Measurements from ENCODE around the gene ITPRID2. TPM values are rescaled to one million over a fixed set of nuclear protein-coding genes. Genes with fewer than 3 reads are reported as not detected.

Gene ITPRID2
- total and polyA plus RNA-seq, 2 of the 8 experiments (the other 6 are each of a cell fraction or from before 2014, with no cell fraction given), result 1.9 to 12.6 TPM

- Histone ChIP-seq H2AK5ac (ENCODE audit: low read depth, low read length) (no peak overlapping the region), H4K5ac (ENCODE audit: insufficient read length, low read depth, low read length) (no peak overlapping the region), H2BK120ac (replicated peaks; ENCODE audit: low read depth, low read length) (no peak overlapping the region), H3K79me1 (ENCODE audit: low read depth, low read length) (no peaks in the 10 kb centered on the region), H3K23me2 (ENCODE audit: low read depth, low read length) (no peaks in the 10 kb centered on the region), H3K36me3 (ENCODE audit: control insufficient read depth in 2 of 4, insufficient read depth in 4 of 4, low read length in 3 of 4) (peaks cover 0 to 6% (median 0%) of the 10 kb centered on the region in 4 experiments; a peak in 2 of 8 replicates), H2BK20ac (ENCODE audit: low read length) (no peak overlapping the region), H4K20me1 (replicated peaks in 1 of 2; ENCODE audit: control insufficient read depth in 1 of 2, insufficient read depth in 2 of 2, low read length in 2 of 2) (no peaks in the 10 kb centered on the region), H3K4me2 (ENCODE audit: insufficient read depth in 1 of 2, low read depth in 2 of 2, low read length in 2 of 2) (no peak overlapping the region), H4K91ac (replicated peaks; ENCODE audit: insufficient read length, low read length) (no peak overlapping the region), H4K8ac (ENCODE audit: extremely low read depth, insufficient read depth, low read length) (no peak overlapping the region), H3K27ac (ENCODE audit: low read depth, low read length) (no peak overlapping the region), H3K79me2 (ENCODE audit: control insufficient read depth in 1 of 2, insufficient read depth in 2 of 2, low read length in 2 of 2) (no peaks in the 10 kb centered on the region), H2BK15ac (ENCODE audit: low read length) (no peak overlapping the region), H3K14ac (ENCODE audit: insufficient read length) (no peak overlapping the region), H2AFZ (ENCODE audit: low read length) (no peak overlapping the region), H3K9me3 (ENCODE audit: insufficient read depth in 2 of 2, low read depth in 1 of 2, low read length in 1 of 2) (no peaks in the 10 kb centered on the region), H3K27me3 (replicated peaks in 1 of 4; ENCODE audit: control insufficient read depth in 3 of 4, extremely low read depth in 1 of 4, insufficient read depth in 3 of 4, low read length in 3 of 4) (no peaks in the 10 kb centered on the region), H3K9ac (replicated peaks in 1 of 4; ENCODE audit: extremely low read depth in 1 of 4, low read depth in 3 of 4, low read length in 3 of 4) (no peak overlapping the region), H3K56ac (replicated peaks; ENCODE audit: insufficient read length, low read depth, low read length) (no peak overlapping the region), H3K4ac (replicated peaks; ENCODE audit: insufficient read length, low read depth, low read length) (no peak overlapping the region), H2BK5ac (ENCODE audit: low read depth, low read length) (no peak overlapping the region), H3K4me3 (ENCODE audit: extremely low read depth in 1 of 4, insufficient read depth in 2 of 4, low read depth in 3 of 4, low read length in 4 of 4) (no peak overlapping the region), H3K23ac (ENCODE audit: insufficient read length) (no peak overlapping the region), H2BK12ac (ENCODE audit: low read depth, low read length) (no peak overlapping the region), H3K18ac (ENCODE audit: extremely low read depth, low read length) (no peak overlapping the region), H3K4me1 (replicated peaks in 1 of 4; ENCODE audit: control insufficient read depth in 3 of 4, insufficient read depth in 4 of 4, low read length in 3 of 4) (no peaks in the 10 kb centered on the region)
- FAIRE-seq (no peak), DNase-seq (ENCODE audit: low read depth in 1 of 2, low spot score in 2 of 2) (no peak)
- CTCF ChIA-PET (ENCODE audit: partially characterized antibody), result no interaction called here
- 95% methylated on average over 2 of the region's 2 CpGs; no CpG with 5 or more reads in 1 of the 2 experiments for whole genome bisulfite sequencing, 2 experiments (ENCODE audit: extremely low coverage in 1 of 2, insufficient coverage in 1 of 2, insufficient read length in 1 of 2, insufficient replicate concordance in 2 of 2, low coverage in 1 of 2, low lambda C conversion rate in 2 of 2, missing lambda C conversion rate in 1 of 2)
- POLR2A ChIA-PET (ENCODE audit: partially characterized antibody), result no interaction called here
- TF ChIP-seq, protein P1, sequence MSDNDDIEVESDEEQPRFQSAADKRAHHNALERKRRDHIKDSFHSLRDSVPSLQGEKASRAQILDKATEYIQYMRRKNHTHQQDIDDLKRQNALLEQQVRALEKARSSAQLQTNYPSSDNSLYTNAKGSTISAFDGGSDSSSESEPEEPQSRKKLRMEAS (IDR thresholded peaks at IDR 0.05), result no peak
- no peak for TF ChIP-seq EZH2 (IDR thresholded peaks at IDR 0.05; ENCODE audit: low read depth, low read length, severe bottlenecking)
- TF ChIP-seq SRF (IDR thresholded peaks at IDR 0.05; ENCODE audit: low read depth, low read length), result no peak
- TF ChIP-seq SIRT6 (IDR thresholded peaks at IDR 0.05; ENCODE audit: low read length), result no peak
- TF ChIP-seq JUND (IDR thresholded peaks at IDR 0.05; ENCODE audit: low read length), result no peak
- TF ChIP-seq E2F6 (IDR thresholded peaks at IDR 0.05), result no peak
- TF ChIP-seq SP4 (IDR thresholded peaks at IDR 0.05; ENCODE audit: low read length), result no peak
- no peak for TF ChIP-seq RBBP5 (IDR thresholded peaks at IDR 0.05; ENCODE audit: borderline replicate concordance, low read depth, low read length)
- no peak for TF ChIP-seq SIN3A (conservative IDR thresholded peaks at IDR 0.05 in 1 of 2, IDR thresholded peaks at IDR 0.05 in 1 of 2; ENCODE audit: low read depth in 1 of 2, low read length in 2 of 2)
- TF ChIP-seq GTF2F1 (IDR thresholded peaks at IDR 0.05; ENCODE audit: borderline replicate concordance, low read depth, low read length), result no peak
- no peak for TF ChIP-seq NANOG (IDR thresholded peaks at IDR 0.05; ENCODE audit: insufficient read depth, low read depth, low read length, poor library complexity, severe bottlenecking)
- no peak for TF ChIP-seq CBX8 (IDR thresholded peaks at IDR 0.05; ENCODE audit: borderline replicate concordance, low read depth, low read length)
- TF ChIP-seq RNF2 (IDR thresholded peaks at IDR 0.05; ENCODE audit: borderline replicate concordance, low read depth, low read length, missing control alignments, poor library complexity, severe bottlenecking), result no peak
These were observed 32.8 kb downstream of the ITPRID2 start for GRCh38 chr2:181924336-181924735.

All from H1 (cell line).